Parathyroid adenoma (tissue), 2 donors: ENCODE measurements around the gene SLC23A3.
A peak's percentile ranks its signal among the peaks of the same experiment; 100 is the strongest.

Source experiments
- H2AFZ ChIP-seq: fragments of 300-600 bp; sonication (generic); one replicate; pipeline ENCODE4 v1.7.0; 2017; ENCODE audit warnings: antibody characterized with exemption, mild to moderate bottlenecking
- H3K27ac ChIP-seq: fragments of 300-600 bp; sonication (generic); one replicate; pipeline ENCODE4 v1.7.0; 2017
- H3K27me3 ChIP-seq: fragments of 300-600 bp; sonication (generic); one replicate; pipeline ENCODE4 v1.7.0; 2017; ENCODE audit warnings: low read length; ENCODE audit not compliant: control insufficient read depth, insufficient read depth
- H3K36me3 ChIP-seq: fragments of 300-600 bp; sonication (generic); one replicate; pipeline ENCODE4 v1.7.0; 2017; ENCODE audit warnings: low read length; ENCODE audit not compliant: control insufficient read depth, insufficient read depth
- H3K4me1 ChIP-seq: fragments of 300-600 bp; sonication (generic); one replicate; pipeline ENCODE4 v1.7.0; 2017; ENCODE audit warnings: control low read depth
- H3K4me2 ChIP-seq: fragments of 300-600 bp; sonication (generic); one replicate; pipeline ENCODE4 v1.7.0; 2017; ENCODE audit warnings: low read length
- H3K4me3 ChIP-seq: fragments of 300-600 bp; sonication (generic); one replicate; pipeline ENCODE4 v1.7.0; 2017; ENCODE audit warnings: low read depth, low read length
- H3K79me2 ChIP-seq: fragments of 300-600 bp; sonication (generic); one replicate; pipeline ENCODE4 v1.7.0; 2017; ENCODE audit warnings: control low read depth
- H3K9ac ChIP-seq: fragments of 300-600 bp; sonication (generic); one replicate; pipeline ENCODE4 v1.7.0; 2017; ENCODE audit warnings: mild to moderate bottlenecking
- H3K9me3 ChIP-seq: fragments of 300-600 bp; sonication (generic); one replicate; pipeline ENCODE4 v1.7.0; 2017; ENCODE audit warnings: low read length; ENCODE audit not compliant: control insufficient read depth
- TF ChIP-seq, protein P1 (sequence below): fragments of 300-600 bp; sonication (generic); IDR thresholded peaks from one replicate; pipeline ENCODE4 v1.7.0; 2017; ENCODE audit warnings: antibody characterized with exemption, mild to moderate bottlenecking
- donor health status: primary hyperparathyroidism.

SLC23A3 gene

DNA sequence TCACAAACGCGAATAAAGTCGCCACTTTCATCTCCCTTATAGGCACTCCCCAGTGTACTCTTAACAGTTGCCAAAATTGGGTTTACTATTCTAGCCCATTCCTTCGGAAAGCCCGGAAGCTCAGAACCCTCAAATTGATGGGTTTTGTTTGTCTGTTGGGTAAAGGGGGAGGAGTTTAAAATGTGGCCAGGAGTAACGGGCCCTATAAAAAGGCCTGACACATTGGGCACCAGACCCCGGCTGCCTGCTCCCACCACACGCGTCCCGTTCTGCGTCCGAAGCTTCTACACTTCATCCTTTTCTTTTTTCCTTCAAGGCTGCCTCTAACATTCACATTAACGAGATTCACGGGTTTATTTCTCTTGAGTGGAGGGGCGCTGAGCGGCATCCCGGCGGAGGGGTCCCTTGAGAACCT, 10.1 kb downstream of the SLC23A3 start:
- TF ChIP-seq, protein P1, sequence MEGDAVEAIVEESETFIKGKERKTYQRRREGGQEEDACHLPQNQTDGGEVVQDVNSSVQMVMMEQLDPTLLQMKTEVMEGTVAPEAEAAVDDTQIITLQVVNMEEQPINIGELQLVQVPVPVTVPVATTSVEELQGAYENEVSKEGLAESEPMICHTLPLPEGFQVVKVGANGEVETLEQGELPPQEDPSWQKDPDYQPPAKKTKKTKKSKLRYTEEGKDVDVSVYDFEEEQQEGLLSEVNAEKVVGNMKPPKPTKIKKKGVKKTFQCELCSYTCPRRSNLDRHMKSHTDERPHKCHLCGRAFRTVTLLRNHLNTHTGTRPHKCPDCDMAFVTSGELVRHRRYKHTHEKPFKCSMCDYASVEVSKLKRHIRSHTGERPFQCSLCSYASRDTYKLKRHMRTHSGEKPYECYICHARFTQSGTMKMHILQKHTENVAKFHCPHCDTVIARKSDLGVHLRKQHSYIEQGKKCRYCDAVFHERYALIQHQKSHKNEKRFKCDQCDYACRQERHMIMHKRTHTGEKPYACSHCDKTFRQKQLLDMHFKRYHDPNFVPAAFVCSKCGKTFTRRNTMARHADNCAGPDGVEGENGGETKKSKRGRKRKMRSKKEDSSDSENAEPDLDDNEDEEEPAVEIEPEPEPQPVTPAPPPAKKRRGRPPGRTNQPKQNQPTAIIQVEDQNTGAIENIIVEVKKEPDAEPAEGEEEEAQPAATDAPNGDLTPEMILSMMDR, result no peak
- no peaks in the 10 kb centered on the region for H3K36me3 ChIP-seq
- peak overlapping the region; percentile 90 for H2AFZ ChIP-seq
- H3K4me3 ChIP-seq, result peak overlapping the region; percentile 64
- H3K4me2 ChIP-seq, result peak overlapping the region; percentile 88
- no peaks in the 10 kb centered on the region for H3K27me3 ChIP-seq
- no peaks in the 10 kb centered on the region for H3K79me2 ChIP-seq
- H3K27ac ChIP-seq, result peak overlapping the region; percentile 81
- H3K9me3 ChIP-seq, result no peaks in the 10 kb centered on the region
- H3K4me1 ChIP-seq, result peaks cover 5% of the 10 kb centered on the region
- no peak overlapping the region for H3K9ac ChIP-seq

- Histone ChIP-seq H3K79me2 (no peaks in the 10 kb centered on the region), H2AFZ (no peak overlapping the region), H3K27me3 (no peaks in the 10 kb centered on the region), H3K9me3 (no peaks in the 10 kb centered on the region), H3K4me2 (no peak overlapping the region), H3K9ac (no peak overlapping the region), H3K4me3 (no peak overlapping the region), H3K27ac (no peak overlapping the region), H3K36me3 (no peaks in the 10 kb centered on the region), H3K4me1 (peaks cover 5% of the 10 kb centered on the region)
- TF ChIP-seq, protein P1, result no peak
Observed at GRCh38 chr2:219158586-219158985, 11.2 kb downstream of the SLC23A3 start.

DNA sequence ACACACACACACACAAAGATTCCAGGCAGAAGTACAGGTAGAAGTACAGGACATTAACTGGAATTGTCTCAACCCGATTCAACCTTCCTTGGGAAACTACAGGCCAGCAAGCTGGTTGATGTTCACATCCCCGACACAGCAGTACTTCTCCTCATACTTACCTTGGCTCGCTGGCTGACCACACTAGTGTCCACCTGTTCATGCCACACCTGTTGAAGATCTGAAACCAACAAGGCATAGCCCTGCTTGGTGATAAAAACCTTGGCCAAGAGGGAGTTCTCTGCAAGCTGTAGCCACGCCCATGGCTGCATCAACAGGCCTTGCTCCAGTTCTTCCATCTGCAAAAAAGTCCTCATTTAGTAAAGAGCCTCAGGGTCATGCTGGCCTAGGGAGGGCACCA, 11.8 kb downstream of the SLC23A3 start:
- TF ChIP-seq, protein P1, result no peak

DNA sequence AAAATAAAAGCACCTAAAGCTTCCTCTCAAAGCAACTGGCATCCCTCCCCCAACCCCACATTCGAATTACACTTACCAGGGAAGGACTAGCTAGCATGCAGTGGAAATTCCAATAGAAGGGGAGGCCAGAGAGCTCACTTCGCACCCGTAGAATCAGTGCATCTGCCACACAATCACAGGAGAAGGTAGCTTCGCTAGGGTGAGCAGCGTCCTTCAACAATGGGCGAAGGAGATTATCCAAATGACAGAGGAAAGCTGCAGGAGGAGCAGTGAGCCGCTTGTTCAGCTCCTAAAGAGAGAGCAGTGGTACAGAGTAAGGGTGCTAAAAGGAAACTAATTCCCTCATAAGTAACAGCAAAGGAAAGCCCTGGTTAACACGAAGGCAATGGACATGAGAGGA, 12.4 kb downstream of the SLC23A3 start:
- H3K4me2 ChIP-seq, result no peak overlapping the region
- TF ChIP-seq, protein P1, result no peak
- H3K9ac ChIP-seq, result no peak overlapping the region
- H3K27me3 ChIP-seq, result no peaks in the 10 kb centered on the region
- H3K79me2 ChIP-seq, result no peaks in the 10 kb centered on the region
- H3K4me1 ChIP-seq, result peaks cover 5% of the 10 kb centered on the region
- H2AFZ ChIP-seq, result no peak overlapping the region
- H3K9me3 ChIP-seq, result no peaks in the 10 kb centered on the region
- no peaks in the 10 kb centered on the region for H3K36me3 ChIP-seq
- no peak overlapping the region for H3K4me3 ChIP-seq
- H3K27ac ChIP-seq, result no peak overlapping the region

More for the DNA sequence above, 11.8 kb downstream of the SLC23A3 start:
- Histone ChIP-seq H3K4me2 (no peak overlapping the region), H3K36me3 (no peaks in the 10 kb centered on the region), H3K4me3 (no peak overlapping the region), H2AFZ (no peak overlapping the region), H3K4me1 (peaks cover 5% of the 10 kb centered on the region), H3K27ac (no peak overlapping the region), H3K79me2 (no peaks in the 10 kb centered on the region), H3K9me3 (no peaks in the 10 kb centered on the region), H3K9ac (no peak overlapping the region), H3K27me3 (no peaks in the 10 kb centered on the region)

DNA sequence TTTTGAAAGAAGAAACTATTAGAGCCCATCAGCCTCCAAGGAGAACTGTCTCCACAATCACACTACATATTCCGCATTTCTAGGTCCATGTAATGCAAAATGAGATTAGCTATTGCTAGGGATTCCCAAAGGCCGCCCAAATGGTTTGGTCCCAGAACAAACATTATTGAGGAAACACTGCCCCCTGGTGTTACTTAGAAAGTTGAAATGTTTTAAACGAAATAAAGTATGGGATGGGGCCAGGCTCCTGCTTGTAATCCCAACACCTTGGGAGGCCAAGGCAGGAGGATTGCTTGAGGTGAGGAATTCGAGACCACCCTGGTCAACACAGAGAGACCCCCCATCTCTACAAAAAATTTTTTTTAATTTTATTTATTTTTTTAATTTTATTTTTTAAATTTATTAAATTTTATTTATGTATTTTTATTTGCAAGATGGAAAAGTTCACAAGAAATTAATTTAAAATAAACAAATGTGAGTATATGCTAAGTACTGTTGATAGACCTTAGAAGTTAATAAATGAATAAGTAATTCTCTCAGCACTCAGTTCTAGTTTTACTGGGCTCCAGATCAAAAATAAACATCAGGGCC, 14.7 kb downstream of the SLC23A3 start:
- Histone ChIP-seq H3K36me3 (no peaks in the 10 kb centered on the region), H2AFZ (no peak overlapping the region), H3K9me3 (no peaks in the 10 kb centered on the region), H3K27me3 (no peaks in the 10 kb centered on the region), H3K4me3 (no peak overlapping the region), H3K4me2 (no peak overlapping the region), H3K27ac (no peak overlapping the region), H3K9ac (no peak overlapping the region), H3K4me1 (peaks cover 2% of the 10 kb centered on the region), H3K79me2 (no peaks in the 10 kb centered on the region)
- TF ChIP-seq, protein P1, result peak; percentile 67
